ENCODE data around the gene UFM1.
"Not testable (repeated sequence)": the region's sequence is repeated elsewhere in the genome, so short reads cannot be mapped to it uniquely, and the experiment has no call there.

UFM1 gene

GRCh38 chr13:38349390-38350113 lies at the start of gene UFM1:
UFM1 (plus strand) TSS chr13:38349851; CDS start chr13:38349920, 69 bp downstream.
- peak within 1 kb of the TSS; percentile 98 for H3K4me3 ChIP-seq (ENCODE audit: low read depth, low read length)

- H3K4me3 ChIP-seq (ENCODE audit: low read depth, low read length): no peak overlapping the region
These were observed 48.4 kb upstream of the UFM1 start for GRCh38 chr13:38301236-38301635.

GRCh38 chr13:38303816-38304320 lies 45.8 kb upstream of the UFM1 start:
- no peak overlapping the region for H3K4me3 ChIP-seq (ENCODE audit: low read depth, low read length)

- H3K4me3 ChIP-seq (ENCODE audit: low read depth, low read length): no peak overlapping the region
These were observed 40.9 kb upstream of the UFM1 start for GRCh38 chr13:38308736-38309135.

- H3K4me3 ChIP-seq (ENCODE audit: low read depth, low read length): no peak overlapping the region
These were observed 40.3 kb upstream of the UFM1 start for GRCh38 chr13:38309397-38309796.

GRCh38 chr13:38311175-38311574 lies 38.5 kb upstream of the UFM1 start:
- not testable (repeated sequence) for H3K4me3 ChIP-seq (ENCODE audit: low read depth, low read length)

GRCh38 chr13:38316129-38316528 lies 33.5 kb upstream of the UFM1 start:
- no peak overlapping the region for H3K4me3 ChIP-seq (ENCODE audit: low read depth, low read length)

- no peak overlapping the region for H3K4me3 ChIP-seq (ENCODE audit: low read depth, low read length)
These were observed 28.0 kb upstream of the UFM1 start for GRCh38 chr13:38321654-38322053.

GRCh38 chr13:38325426-38325825 lies 24.2 kb upstream of the UFM1 start:
- no peak overlapping the region for H3K4me3 ChIP-seq (ENCODE audit: low read depth, low read length)

GRCh38 chr13:38328699-38329098 lies 21.0 kb upstream of the UFM1 start:
- H3K4me3 ChIP-seq (ENCODE audit: low read depth, low read length): no peak overlapping the region

- H3K4me3 ChIP-seq (ENCODE audit: low read depth, low read length): no peak overlapping the region
These were observed 14.8 kb upstream of the UFM1 start for GRCh38 chr13:38334845-38335244.

GRCh38 chr13:38338089-38338488 lies 11.6 kb upstream of the UFM1 start:
- no peak overlapping the region for H3K4me3 ChIP-seq (ENCODE audit: low read depth, low read length)

- no peak overlapping the region for H3K4me3 ChIP-seq (ENCODE audit: low read depth, low read length)
These were observed 9.0 kb upstream of the UFM1 start for GRCh38 chr13:38340624-38341023.

GRCh38 chr13:38341149-38341692 lies 8.4 kb upstream of the UFM1 start:
- no peak overlapping the region for H3K4me3 ChIP-seq (ENCODE audit: low read depth, low read length)

GRCh38 chr13:38346764-38347163 lies 2.9 kb upstream of the UFM1 start:
- no peak overlapping the region for H3K4me3 ChIP-seq (ENCODE audit: low read depth, low read length)

- H3K4me3 ChIP-seq (ENCODE audit: low read depth, low read length): peak overlapping the region; percentile 60
These were observed 726 bp upstream of the UFM1 start for GRCh38 chr13:38348861-38349389.

GRCh38 chr13:38350114-38350617 lies 515 bp downstream of the UFM1 start:
- H3K4me3 ChIP-seq (ENCODE audit: low read depth, low read length): peak overlapping the region; percentile 98

- H3K4me3 ChIP-seq (ENCODE audit: low read depth, low read length): no peak overlapping the region
These were observed 6.0 kb downstream of the UFM1 start for GRCh38 chr13:38355595-38356119.

GRCh38 chr13:38358684-38359083 lies 9.0 kb downstream of the UFM1 start:
- H3K4me3 ChIP-seq (ENCODE audit: low read depth, low read length): no peak overlapping the region

GRCh38 chr13:38361542-38362262 lies 12.1 kb downstream of the UFM1 start:
- no peak overlapping the region for H3K4me3 ChIP-seq (ENCODE audit: low read depth, low read length)

- H3K4me3 ChIP-seq (ENCODE audit: low read depth, low read length): no peak overlapping the region
These were observed 13.6 kb downstream of the UFM1 start for GRCh38 chr13:38363219-38363618.
